Retina (tissue), 1 donor: Measurements from ENCODE around the gene MGMT.

Source experiments
- DNase-seq: peaks from one replicate; pipeline ENCODE4 v3.0.0-alpha.2; 2016

Gene MGMT

GRCh38 chr10:129717816-129718547 is 250.9 kb downstream of the MGMT start:
- no peak for DNase-seq

GRCh38 chr10:129718548-129719414 is 251.7 kb downstream of the MGMT start:
- no peak for DNase-seq

- DNase-seq, result no peak
These were observed 252.3 kb downstream of the MGMT start for GRCh38 chr10:129719415-129719739.

- no peak for DNase-seq
These were observed 253.0 kb downstream of the MGMT start for GRCh38 chr10:129719889-129720590.

GRCh38 chr10:129725011-129725410 is 258.0 kb downstream of the MGMT start:
- no peak for DNase-seq

GRCh38 chr10:129725482-129725881 is 258.4 kb downstream of the MGMT start:
- no peak for DNase-seq

GRCh38 chr10:129725890-129726631 is 259.0 kb downstream of the MGMT start:
- DNase-seq, result no peak

GRCh38 chr10:129727071-129727470 is 260.0 kb downstream of the MGMT start:
- no peak for DNase-seq

GRCh38 chr10:129727495-129727894 is 260.5 kb downstream of the MGMT start:
- no peak for DNase-seq

- no peak for DNase-seq
These were observed 261.3 kb downstream of the MGMT start for GRCh38 chr10:129728246-129728820.

- DNase-seq, result no peak
These were observed 262.1 kb downstream of the MGMT start for GRCh38 chr10:129728905-129729795.

- DNase-seq, result no peak
These were observed 263.4 kb downstream of the MGMT start for GRCh38 chr10:129730272-129730992.

- no peak for DNase-seq
These were observed 263.9 kb downstream of the MGMT start for GRCh38 chr10:129730993-129731325.

- DNase-seq, result no peak
These were observed 273.7 kb downstream of the MGMT start for GRCh38 chr10:129740532-129741279.

- DNase-seq, result no peak
These were observed 274.4 kb downstream of the MGMT start for GRCh38 chr10:129741280-129741977.

GRCh38 chr10:129741978-129742741 is 275.1 kb downstream of the MGMT start:
- no peak for DNase-seq

GRCh38 chr10:129742742-129743550 is 275.9 kb downstream of the MGMT start:
- DNase-seq, result no peak

GRCh38 chr10:129743738-129744133 is 276.7 kb downstream of the MGMT start:
- DNase-seq, result no peak
